WTC11 (cell line): ENCODE results near the gene CCDC15. TPM values are rescaled to one million over a fixed set of nuclear protein-coding genes. Genes with fewer than 3 reads are reported as not detected.

Source experiments
- ATAC-seq: fragments of 200-7000 bp; cut with Tn5 transposase; 2 replicates; pipeline ENCODE4 v1.10.0; 2021; ENCODE audit warnings: mild to moderate bottlenecking, moderate library complexity
- CTCF ChIA-PET: fragments of 300-600 bp; sonication (Branson Sonifier 250); formaldehyde crosslinking; loops from one replicate; lab custom pipeline; 2021; ENCODE audit warnings: antibody characterized with exemption; lab: Charles Lee
- POLR2A ChIA-PET: fragments of 350-600 bp; sonication (Branson Sonifier 250); formaldehyde crosslinking; loops from one replicate; lab custom pipeline; 2021; ENCODE audit warnings: antibody characterized with exemption; lab: Charles Lee
- DNase-seq: peaks from one replicate; pipeline ENCODE4 v3.0.0; 2021; ENCODE audit warnings: low spot score
- H3K27ac Mint-ChIP-seq: 2 replicates; pipeline ENCODE4 v1.8.0; 2021; ENCODE audit warnings: mixed read lengths
- H3K27me3 Mint-ChIP-seq: 2 replicates; pipeline ENCODE4 v1.8.0; 2021; ENCODE audit warnings: low read depth, mild to moderate bottlenecking, moderate library complexity, mixed read lengths
- H3K36me3 Mint-ChIP-seq: 2 replicates; pipeline ENCODE4 v1.8.0; 2021; ENCODE audit warnings: mixed read lengths
- H3K4me1 Mint-ChIP-seq: 2 replicates; pipeline ENCODE4 v1.8.0; 2022; ENCODE audit warnings: mixed read lengths
- H3K4me3 Mint-ChIP-seq: 2 replicates; pipeline ENCODE4 v1.8.0; 2021; ENCODE audit warnings: mild to moderate bottlenecking, moderate library complexity, mixed read lengths
- H3K9me3 Mint-ChIP-seq: 2 replicates; pipeline ENCODE4 v1.8.0; 2021; ENCODE audit warnings: mixed read lengths
- CBFB ChIP-seq: sonication (generic); formaldehyde crosslinking; IDR thresholded peaks from 2 replicates; pipeline ENCODE4 v1.8.1; 2022; ENCODE audit warnings: mild to moderate bottlenecking, low read depth, missing genetic modification reagents
- ESRRA ChIP-seq: sonication (generic); formaldehyde crosslinking; IDR thresholded peaks from 2 replicates; pipeline ENCODE4 v1.8.1; 2022; ENCODE audit warnings: mild to moderate bottlenecking, missing genetic modification reagents, borderline replicate concordance
- GRHL2 ChIP-seq: fragments of 250-450 bp; sonication (Bioruptor Pico); IDR thresholded peaks from 2 replicates; pipeline ENCODE4 v1.8.0; 2022; ENCODE audit warnings: mild to moderate bottlenecking, moderate library complexity; ENCODE audit not compliant: insufficient replicate concordance, severe bottlenecking
- IRF2 ChIP-seq: sonication (generic); formaldehyde crosslinking; IDR thresholded peaks from 2 replicates; pipeline ENCODE4 v1.8.0; 2022; ENCODE audit warnings: low read depth, missing genetic modification reagents, borderline replicate concordance
- JAZF1 ChIP-seq: fragments of 250-450 bp; sonication (Bioruptor Pico); IDR thresholded peaks from 2 replicates; pipeline ENCODE4 v1.9.0; 2021; ENCODE audit warnings: moderate library complexity, mild to moderate bottlenecking, inconsistent platforms
- JUN ChIP-seq: sonication (generic); formaldehyde crosslinking; IDR thresholded peaks from 2 replicates; pipeline ENCODE4 v1.8.0; 2023; ENCODE audit warnings: mild to moderate bottlenecking, missing genetic modification reagents
- MYBL2 ChIP-seq: sonication (generic); formaldehyde crosslinking; IDR thresholded peaks from 2 replicates; pipeline ENCODE4 v1.8.1; 2023; ENCODE audit warnings: mild to moderate bottlenecking, moderate library complexity, missing genetic modification reagents
- NFE2L1 ChIP-seq: sonication (generic); formaldehyde crosslinking; IDR thresholded peaks from 2 replicates; pipeline ENCODE4 v1.8.1; 2023; ENCODE audit warnings: missing genetic modification reagents
- NR1H2 ChIP-seq: sonication (generic); formaldehyde crosslinking; IDR thresholded peaks from 2 replicates; pipeline ENCODE4 v1.9.0; 2021; ENCODE audit warnings: mild to moderate bottlenecking, moderate library complexity, missing genetic modification reagents
- NR2C2 ChIP-seq: sonication (generic); formaldehyde crosslinking; IDR thresholded peaks from 2 replicates; pipeline ENCODE4 v1.8.0; 2022; ENCODE audit warnings: mild to moderate bottlenecking, missing genetic modification reagents
- OVOL2 ChIP-seq: fragments of 250-450 bp; sonication (Bioruptor Pico); IDR thresholded peaks from 2 replicates; pipeline ENCODE4 v1.9.0; 2021; ENCODE audit warnings: mild to moderate bottlenecking, borderline replicate concordance
- SMAD3 ChIP-seq: sonication (generic); formaldehyde crosslinking; IDR thresholded peaks from 2 replicates; pipeline ENCODE4 v1.8.0; 2022; ENCODE audit warnings: missing genetic modification reagents, mild to moderate bottlenecking, borderline replicate concordance
- SMAD4 ChIP-seq: sonication (generic); formaldehyde crosslinking; IDR thresholded peaks from 2 replicates; pipeline ENCODE4 v1.8.0; 2022; ENCODE audit warnings: mild to moderate bottlenecking, missing genetic modification reagents
- total RNA-seq: library from RNA; stranded (reverse); gene quantifications from 3 replicates; pipeline ENCODE4 v1.2.3, GENCODE V29; 2021
- TF ChIP-seq, protein P1 (sequence below): fragments of 250-450 bp; sonication (Bioruptor Pico); IDR thresholded peaks from 2 replicates; pipeline ENCODE4 v1.8.0; 2021; ENCODE audit warnings: mild to moderate bottlenecking
- TF ChIP-seq, protein P2 (sequence below): sonication (generic); formaldehyde crosslinking; IDR thresholded peaks from 2 replicates; pipeline ENCODE4 v1.8.1; 2022; ENCODE audit warnings: missing genetic modification reagents, borderline replicate concordance
- TF ChIP-seq, protein P3 (sequence below): sonication (generic); formaldehyde crosslinking; conservative IDR thresholded peaks from 2 replicates; pipeline ENCODE4 v1.8.1; 2022; ENCODE audit warnings: mild to moderate bottlenecking, missing genetic modification reagents
- TF ChIP-seq, protein P4 (sequence below): fragments of 250-450 bp; sonication (Bioruptor Pico); IDR thresholded peaks from 2 replicates; pipeline ENCODE4 v1.9.0; 2021; ENCODE audit warnings: mild to moderate bottlenecking
- TF ChIP-seq, protein P5 (sequence below): fragments of 250-450 bp; sonication (Bioruptor Pico); IDR thresholded peaks from 2 replicates; pipeline ENCODE4 v1.9.0; 2021; ENCODE audit warnings: mild to moderate bottlenecking, borderline replicate concordance

CCDC15 gene
- total RNA-seq, 1 experiment from 2014 or later = 2.4 TPM

DNA sequence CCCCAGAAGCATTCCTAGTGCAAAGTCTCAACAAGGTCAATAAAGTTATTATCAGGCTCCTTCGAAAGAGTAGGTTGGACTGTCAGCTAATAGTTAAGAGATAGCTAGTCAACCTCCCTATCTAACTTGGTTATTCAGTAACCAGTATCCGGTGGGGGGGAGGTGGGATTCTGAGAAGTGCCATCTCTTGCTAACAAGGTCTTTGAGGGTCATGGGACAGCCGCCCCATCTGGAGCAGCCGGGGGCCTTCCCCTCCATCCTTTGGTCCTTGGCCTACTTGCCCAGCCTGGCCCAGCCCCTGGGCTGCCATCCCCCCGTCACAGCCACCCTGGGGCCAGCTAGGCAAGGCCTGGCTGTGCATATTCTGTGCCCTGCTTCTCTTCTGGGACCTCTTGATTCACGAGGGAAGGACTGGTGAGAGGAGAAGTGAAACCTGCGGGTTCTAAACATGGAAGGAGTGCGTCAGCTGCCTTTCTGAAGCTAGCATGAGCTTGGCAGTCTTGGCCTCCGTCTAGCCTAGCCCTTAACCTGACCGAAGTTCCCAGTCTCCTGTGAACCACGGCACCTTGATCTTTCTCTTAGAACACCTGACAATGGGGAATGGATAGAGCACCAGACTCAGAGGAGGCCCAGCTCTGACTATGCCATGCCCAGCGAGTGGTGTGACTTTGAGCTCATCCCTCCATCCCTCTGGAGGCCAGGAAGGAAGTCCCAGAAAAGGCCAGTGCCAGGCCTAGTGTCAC is 118.4 kb downstream of the CCDC15 start:
- no peak for DNase-seq
- no peak for ATAC-seq
- TF ChIP-seq NR2C2 (CRISPR knock-in tag) (no peak), NFE2L1 (CRISPR knock-in tag) (no peak), SMAD3 (CRISPR knock-in tag) (no peak), CBFB (CRISPR knock-in tag) (no peak), OVOL2 (CRISPR knock-in tag) (no peak), NR1H2 (no peak), SMAD4 (CRISPR knock-in tag) (no peak), ESRRA (CRISPR knock-in tag) (no peak), IRF2 (no peak), MYBL2 (CRISPR knock-in tag) (no peak), JAZF1 (no peak), GRHL2 (no peak), JUN (CRISPR knock-in tag) (no peak)
- TF ChIP-seq, protein P1, sequence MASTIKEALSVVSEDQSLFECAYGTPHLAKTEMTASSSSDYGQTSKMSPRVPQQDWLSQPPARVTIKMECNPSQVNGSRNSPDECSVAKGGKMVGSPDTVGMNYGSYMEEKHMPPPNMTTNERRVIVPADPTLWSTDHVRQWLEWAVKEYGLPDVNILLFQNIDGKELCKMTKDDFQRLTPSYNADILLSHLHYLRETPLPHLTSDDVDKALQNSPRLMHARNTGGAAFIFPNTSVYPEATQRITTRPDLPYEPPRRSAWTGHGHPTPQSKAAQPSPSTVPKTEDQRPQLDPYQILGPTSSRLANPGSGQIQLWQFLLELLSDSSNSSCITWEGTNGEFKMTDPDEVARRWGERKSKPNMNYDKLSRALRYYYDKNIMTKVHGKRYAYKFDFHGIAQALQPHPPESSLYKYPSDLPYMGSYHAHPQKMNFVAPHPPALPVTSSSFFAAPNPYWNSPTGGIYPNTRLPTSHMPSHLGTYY (CRISPR knock-in tag) = no peak
- TF ChIP-seq, protein P2, sequence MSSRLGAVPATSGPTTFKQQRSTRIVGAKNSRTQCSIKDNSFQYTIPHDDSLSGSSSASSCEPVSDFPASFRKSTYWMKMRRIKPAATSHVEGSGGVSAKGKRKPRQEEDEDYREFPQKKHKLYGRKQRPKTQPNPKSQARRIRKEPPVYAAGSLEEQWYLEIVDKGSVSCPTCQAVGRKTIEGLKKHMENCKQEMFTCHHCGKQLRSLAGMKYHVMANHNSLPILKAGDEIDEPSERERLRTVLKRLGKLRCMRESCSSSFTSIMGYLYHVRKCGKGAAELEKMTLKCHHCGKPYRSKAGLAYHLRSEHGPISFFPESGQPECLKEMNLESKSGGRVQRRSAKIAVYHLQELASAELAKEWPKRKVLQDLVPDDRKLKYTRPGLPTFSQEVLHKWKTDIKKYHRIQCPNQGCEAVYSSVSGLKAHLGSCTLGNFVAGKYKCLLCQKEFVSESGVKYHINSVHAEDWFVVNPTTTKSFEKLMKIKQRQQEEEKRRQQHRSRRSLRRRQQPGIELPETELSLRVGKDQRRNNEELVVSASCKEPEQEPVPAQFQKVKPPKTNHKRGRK (CRISPR knock-in tag) = no peak
- TF ChIP-seq, protein P3, sequence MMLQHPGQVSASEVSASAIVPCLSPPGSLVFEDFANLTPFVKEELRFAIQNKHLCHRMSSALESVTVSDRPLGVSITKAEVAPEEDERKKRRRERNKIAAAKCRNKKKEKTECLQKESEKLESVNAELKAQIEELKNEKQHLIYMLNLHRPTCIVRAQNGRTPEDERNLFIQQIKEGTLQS = no peak
- TF ChIP-seq, protein P4, sequence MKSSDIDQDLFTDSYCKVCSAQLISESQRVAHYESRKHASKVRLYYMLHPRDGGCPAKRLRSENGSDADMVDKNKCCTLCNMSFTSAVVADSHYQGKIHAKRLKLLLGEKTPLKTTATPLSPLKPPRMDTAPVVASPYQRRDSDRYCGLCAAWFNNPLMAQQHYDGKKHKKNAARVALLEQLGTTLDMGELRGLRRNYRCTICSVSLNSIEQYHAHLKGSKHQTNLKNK (CRISPR knock-in tag) = no peak
- TF ChIP-seq, protein P5, sequence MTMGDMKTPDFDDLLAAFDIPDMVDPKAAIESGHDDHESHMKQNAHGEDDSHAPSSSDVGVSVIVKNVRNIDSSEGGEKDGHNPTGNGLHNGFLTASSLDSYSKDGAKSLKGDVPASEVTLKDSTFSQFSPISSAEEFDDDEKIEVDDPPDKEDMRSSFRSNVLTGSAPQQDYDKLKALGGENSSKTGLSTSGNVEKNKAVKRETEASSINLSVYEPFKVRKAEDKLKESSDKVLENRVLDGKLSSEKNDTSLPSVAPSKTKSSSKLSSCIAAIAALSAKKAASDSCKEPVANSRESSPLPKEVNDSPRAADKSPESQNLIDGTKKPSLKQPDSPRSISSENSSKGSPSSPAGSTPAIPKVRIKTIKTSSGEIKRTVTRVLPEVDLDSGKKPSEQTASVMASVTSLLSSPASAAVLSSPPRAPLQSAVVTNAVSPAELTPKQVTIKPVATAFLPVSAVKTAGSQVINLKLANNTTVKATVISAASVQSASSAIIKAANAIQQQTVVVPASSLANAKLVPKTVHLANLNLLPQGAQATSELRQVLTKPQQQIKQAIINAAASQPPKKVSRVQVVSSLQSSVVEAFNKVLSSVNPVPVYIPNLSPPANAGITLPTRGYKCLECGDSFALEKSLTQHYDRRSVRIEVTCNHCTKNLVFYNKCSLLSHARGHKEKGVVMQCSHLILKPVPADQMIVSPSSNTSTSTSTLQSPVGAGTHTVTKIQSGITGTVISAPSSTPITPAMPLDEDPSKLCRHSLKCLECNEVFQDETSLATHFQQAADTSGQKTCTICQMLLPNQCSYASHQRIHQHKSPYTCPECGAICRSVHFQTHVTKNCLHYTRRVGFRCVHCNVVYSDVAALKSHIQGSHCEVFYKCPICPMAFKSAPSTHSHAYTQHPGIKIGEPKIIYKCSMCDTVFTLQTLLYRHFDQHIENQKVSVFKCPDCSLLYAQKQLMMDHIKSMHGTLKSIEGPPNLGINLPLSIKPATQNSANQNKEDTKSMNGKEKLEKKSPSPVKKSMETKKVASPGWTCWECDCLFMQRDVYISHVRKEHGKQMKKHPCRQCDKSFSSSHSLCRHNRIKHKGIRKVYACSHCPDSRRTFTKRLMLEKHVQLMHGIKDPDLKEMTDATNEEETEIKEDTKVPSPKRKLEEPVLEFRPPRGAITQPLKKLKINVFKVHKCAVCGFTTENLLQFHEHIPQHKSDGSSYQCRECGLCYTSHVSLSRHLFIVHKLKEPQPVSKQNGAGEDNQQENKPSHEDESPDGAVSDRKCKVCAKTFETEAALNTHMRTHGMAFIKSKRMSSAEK (CRISPR knock-in tag) = no peak
- Mint-ChIP-seq H3K4me1 (peaks cover 16% of the 10 kb centered on the region), H3K9me3 (no peaks in the 10 kb centered on the region), H3K4me3 (no peak overlapping the region), H3K27me3 (no peaks in the 10 kb centered on the region; the same call in 1 of the 2 replicates), H3K27ac (no peak overlapping the region), H3K36me3 (no peaks in the 10 kb centered on the region)
- ChIA-PET CTCF (interaction anchor here (0.7 to 3.0 kb wide), 3 partner anchors 11 to 19 kb away, joined by 3 to 14 read pairs (median 5); no protein-coding TSS in a partner anchor), POLR2A (interaction anchor here (0.6 kb wide), 1 partner anchor 1371 kb away, joined by 3 read pairs; no protein-coding TSS in a partner anchor)
